ENCODE data around the gene MS4A3. TPM values are rescaled to one million over a fixed set of nuclear protein-coding genes. Genes with fewer than 3 reads are reported as not detected.
"Not testable (repeated sequence)": the region's sequence is repeated elsewhere in the genome, so short reads cannot be mapped to it uniquely, and the experiment has no call there.

The MS4A3 gene, protein sequence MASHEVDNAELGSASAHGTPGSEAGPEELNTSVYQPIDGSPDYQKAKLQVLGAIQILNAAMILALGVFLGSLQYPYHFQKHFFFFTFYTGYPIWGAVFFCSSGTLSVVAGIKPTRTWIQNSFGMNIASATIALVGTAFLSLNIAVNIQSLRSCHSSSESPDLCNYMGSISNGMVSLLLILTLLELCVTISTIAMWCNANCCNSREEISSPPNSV
- total RNA-seq = not detected
- long read RNA-seq = 0 reads

DNA sequence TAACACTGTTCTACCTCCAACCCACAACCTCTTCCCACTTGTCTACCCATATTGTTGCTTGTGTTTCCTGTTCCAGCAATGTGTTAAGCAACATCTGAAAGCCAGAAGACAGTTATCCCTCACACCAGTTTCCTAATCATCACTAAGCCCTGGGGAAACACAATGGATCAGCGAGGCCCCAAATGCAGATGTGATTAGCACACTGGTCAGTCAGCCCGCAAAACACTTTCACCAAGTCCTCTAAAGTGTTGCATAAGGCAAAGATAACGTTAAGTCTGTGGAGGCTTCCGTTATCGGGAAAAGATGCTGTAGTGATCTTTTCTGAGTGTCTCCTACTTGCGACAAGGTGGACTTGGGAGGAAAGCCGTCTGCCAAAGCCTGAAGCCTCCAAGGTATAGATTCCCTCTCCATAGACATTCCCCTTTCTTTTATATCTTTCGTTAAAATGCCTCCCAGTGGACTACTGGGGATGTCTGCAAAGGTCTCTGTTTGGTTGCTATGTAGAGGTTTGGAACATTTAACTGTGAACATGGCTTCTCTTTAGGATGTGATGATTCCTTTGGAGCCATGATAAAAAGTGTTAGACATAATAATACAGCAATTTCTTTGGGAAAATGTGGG, at the start of gene MS4A3:
TSS of gene MS4A3 (plus strand) at position 317 of the 621 bp plus-strand sequence. CDS start 4,496 bp downstream, outside the sequence.
- ATAC-seq = no peak
- DNase-seq = no peak
- intact Hi-C loops (cut with micrococcal nuclease) = no loop called here

DNA sequence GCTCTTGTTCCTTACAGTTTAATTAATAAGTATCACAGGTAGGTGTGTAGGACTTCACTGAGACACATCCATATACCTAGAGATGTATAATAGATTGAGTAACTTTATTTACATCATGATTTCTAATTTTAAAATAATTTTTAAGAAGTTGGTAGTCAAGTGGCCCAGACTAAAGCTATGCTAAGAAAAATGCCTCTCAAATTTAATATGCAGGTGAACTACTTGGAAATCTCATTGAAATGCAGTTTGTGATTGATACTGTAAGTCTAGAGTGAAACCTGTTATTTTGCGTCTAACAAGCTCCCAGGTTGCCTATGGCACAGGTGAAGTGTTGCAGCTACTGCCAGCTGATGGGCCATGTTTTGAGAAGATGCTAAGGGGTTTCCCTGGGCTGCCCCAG, 39.6 kb upstream of the MS4A3 start, which contains the start of gene OOSP4B:
TSS of gene OOSP4B (plus strand) at position 301 of the 400 bp plus-strand sequence.
- DNase-seq (no peak), ATAC-seq (no peak)
- intact Hi-C loops (cut with micrococcal nuclease) = no loop called here

DNA sequence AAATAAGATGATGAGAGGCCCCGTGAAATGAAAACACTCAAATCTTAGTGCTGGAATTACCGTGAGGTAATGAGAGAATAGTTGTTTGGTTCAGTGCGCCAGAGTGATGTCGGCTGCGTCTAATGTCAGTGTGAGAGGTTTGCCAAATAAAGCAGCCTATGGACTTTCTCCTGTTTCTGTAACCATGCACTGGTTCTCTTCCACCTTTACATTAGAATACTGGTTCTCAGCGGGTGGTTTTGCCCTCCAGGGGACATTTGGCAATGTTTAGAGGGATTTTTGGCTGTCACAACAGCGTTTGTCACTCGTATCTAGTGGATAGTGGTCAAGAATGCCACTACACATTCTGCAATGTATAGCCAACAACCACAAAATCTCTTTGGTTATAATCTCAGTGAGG, 38.4 kb upstream of the MS4A3 start:
- DNase-seq (no peak), ATAC-seq (no peak)
- intact Hi-C loops (cut with micrococcal nuclease) = no loop called here

DNA sequence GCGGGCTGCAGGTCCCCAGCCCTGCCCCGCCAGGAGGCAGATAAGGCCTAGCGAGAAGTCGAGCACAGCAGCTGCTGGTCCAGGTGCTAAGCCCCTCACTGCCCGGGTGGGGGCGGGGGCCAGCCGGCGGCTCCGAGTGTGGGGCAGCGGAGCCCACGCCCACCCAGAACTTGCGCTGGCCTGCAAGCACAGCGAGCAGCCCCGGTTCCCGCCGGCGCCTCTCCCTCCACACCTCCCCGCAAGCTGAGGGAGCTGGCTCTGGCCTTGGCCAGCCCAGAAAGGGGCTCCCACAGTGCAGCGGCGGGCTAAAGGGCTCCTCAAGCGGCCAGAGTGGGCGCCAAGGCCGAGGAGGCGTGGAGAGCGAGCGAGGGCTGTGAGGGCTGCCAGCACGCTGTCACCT, 36.1 kb upstream of the MS4A3 start:
- intact Hi-C loops (cut with micrococcal nuclease); ATAC-seq; DNase-seq: not testable (repeated sequence)

DNA sequence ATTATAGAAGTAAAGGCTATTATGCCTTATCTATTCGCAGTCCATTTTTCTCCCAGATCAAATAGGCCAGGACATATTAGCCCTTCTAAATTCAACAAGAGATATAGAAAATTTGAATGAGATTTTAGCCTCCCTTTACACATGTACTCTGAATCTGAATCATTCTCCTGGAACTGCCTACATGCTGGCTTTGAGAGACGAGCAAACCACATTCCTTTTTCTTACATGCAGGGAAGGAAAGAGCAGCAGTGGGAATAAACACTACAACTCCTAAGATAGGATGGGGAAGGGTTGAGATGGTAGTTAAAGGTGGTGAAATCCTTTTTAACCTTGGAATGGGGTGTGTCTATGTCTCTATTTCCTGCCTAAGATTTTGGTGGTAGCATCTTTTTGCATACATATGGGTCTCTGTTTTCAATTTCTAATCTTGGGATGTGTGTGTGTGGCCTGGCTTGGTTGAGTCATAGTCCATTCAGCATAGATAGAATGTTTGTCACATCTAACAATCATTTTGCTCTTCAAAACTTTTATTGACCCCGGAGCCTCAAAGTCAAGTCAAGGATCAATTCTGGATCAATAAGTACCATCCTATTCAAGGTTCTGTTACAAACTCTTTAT, 27.3 kb upstream of the MS4A3 start:
- no peak for ATAC-seq
- DNase-seq = no peak
- intact Hi-C loops (cut with micrococcal nuclease) = no loop called here

DNA sequence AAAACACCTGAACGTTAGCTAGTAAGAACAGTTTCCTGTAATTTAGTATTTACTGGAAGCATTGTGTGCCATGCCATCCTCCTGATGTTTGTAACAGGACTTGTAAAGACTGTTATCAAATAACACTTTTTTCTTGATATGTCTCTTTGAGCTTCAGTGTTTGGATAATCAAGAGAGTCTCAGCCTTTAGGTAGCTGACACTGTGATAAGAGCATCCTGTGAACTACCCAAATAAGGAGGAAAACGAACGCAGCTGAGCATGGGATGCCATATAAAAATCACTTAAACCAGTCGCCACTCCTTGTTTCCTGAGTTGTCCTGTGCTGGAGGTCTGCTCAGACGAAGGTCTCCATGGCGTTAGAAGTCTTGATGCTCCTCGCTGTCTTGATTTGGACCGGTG, 16.4 kb upstream of the MS4A3 start, which contains the start of gene OOSP2:
TSS of gene OOSP2 (plus strand) at position 301 of the 400 bp plus-strand sequence. CDS start at position 352, 51 bp downstream.
- DNase-seq (no peak), ATAC-seq (no peak)
- intact Hi-C loops (cut with micrococcal nuclease) = no loop called here

DNA sequence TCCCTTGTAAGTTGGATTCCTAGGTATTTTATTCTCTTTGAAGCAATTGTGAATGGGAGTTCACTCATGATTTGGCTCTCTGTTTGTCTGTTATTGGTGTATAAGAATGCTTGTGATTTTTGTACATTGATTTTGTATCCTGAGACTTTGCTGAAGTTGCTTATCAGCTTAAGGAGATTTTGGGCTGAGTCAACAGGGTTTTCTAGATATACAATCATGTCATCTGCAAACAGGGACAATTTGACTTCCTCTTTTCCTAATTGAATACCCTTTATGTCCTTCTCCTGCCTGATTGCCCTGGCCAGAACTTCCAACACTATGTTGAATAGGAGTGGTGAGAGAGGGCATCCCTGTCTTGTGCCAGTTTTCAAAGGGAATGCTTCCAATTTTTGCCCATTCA, 6.0 kb upstream of the MS4A3 start:
- DNase-seq; intact Hi-C loops (cut with micrococcal nuclease); ATAC-seq: not testable (repeated sequence)

DNA sequence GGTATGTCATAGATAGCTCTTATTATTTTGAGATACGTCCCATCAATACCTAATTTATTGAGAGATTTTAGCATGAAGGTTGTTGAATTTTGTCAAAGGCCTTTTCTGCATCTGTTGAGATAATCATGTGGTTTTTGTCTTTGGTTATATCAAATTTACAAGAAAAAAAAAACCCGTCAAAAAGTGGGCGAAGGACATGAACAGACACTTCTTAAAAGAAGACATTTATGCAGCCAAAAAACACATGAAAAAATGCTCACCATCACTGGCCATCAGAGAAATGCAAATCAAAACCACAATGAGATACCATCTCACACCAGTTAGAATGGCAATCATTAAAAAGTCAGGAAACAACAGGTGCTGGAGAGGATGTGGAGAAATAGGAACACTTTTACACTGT, 5.6 kb upstream of the MS4A3 start:
- intact Hi-C loops (cut with micrococcal nuclease); DNase-seq; ATAC-seq: not testable (repeated sequence)

DNA sequence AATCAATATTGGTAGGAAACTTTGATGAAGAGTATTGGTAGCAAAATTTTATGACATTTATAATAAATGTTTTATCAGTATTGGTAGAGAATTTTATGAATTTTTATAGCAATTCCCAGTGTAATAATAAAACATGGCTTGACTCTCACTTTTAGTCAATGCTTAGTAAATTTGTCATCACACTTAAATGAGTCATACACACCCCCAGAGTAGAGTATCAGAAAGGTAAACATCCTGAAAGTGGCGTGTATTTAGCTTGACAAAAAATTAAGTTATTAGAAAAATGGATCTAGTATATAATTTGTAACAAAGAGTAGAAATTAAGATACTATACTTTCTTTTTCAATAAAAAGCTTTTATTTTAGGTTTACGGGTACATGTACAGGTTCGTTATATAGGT, 2.6 kb downstream of the MS4A3 start:
- no peak for ATAC-seq
- intact Hi-C loops (cut with micrococcal nuclease) = no loop called here

DNA sequence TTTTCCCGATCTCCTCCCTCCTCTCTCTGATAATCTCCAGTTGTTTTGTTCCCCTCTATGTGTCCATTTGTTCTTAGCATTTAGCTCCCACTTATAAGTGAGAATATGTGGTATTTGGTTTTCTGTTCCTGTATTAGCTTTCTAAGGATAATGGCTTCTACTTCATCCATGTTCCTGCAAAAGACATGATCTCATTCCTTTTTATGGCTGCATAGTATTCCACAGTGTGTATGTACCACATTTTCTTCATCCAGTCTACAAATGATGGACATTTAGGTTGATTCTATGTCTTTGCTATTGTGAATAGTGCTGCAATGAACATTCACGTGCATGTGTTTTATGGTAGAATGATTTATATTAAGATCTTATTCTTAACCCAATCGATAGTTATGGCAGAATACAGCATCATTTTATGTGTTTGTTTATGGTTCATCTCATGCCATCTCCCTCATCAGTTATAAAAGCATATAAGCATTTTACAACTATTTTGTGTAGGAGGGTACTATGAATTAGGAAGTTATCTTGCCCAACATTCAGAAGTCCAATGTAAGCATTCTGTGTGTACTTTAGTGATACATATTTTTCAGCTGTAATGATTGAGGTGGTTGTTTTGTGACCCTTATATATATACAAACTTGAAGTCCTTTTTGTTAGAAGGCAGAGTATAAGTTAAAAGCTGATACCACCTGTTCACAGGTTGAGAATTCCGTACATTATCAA, 3.2 kb downstream of the MS4A3 start:
- intact Hi-C loops (cut with micrococcal nuclease) = no loop called here
- no peak for ATAC-seq
- no peak for DNase-seq

More for the DNA sequence above, 2.6 kb downstream of the MS4A3 start:
- no peak for DNase-seq

DNA sequence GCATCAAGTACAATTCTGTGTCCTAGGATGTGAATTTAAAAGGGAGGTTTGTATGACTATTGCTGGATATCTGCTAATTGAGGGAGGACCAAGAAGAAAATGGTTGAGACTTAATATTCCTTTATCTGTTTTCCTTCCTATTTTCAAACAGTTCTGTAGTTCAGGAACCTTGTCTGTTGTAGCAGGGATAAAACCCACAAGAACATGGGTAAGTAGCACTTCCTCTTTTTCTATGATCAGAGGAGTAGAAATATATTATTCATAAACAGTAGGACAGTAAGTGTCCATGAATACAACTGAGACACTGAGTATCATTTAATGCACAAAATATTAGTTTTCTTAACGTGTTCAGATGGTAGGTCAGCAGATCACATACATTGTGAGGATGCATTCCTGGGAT, 7.6 kb downstream of the MS4A3 start:
- intact Hi-C loops (cut with micrococcal nuclease) = no loop called here
- ATAC-seq (no peak), DNase-seq (no peak)

DNA sequence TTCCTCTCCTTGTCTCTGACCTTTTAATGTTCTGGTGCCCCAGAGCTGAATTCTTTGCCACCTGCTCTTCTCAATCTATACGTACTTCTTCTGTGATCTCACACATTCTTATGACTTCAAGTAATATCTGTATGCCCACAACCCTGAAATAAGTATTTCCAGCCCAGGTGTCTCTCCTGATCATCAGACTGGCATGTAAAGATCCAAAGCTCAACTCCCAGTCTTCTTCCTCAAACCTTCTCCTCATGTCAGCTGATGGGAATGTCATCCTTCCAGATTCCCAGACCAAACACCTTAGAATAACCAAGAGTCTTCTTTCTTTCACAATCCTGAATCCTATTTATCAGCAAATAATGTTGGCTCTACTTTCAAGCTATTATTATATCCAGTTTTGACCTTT, 9.3 kb downstream of the MS4A3 start:
- intact Hi-C loops (cut with micrococcal nuclease) = no loop called here
- DNase-seq (no peak), ATAC-seq (no peak)

DNA sequence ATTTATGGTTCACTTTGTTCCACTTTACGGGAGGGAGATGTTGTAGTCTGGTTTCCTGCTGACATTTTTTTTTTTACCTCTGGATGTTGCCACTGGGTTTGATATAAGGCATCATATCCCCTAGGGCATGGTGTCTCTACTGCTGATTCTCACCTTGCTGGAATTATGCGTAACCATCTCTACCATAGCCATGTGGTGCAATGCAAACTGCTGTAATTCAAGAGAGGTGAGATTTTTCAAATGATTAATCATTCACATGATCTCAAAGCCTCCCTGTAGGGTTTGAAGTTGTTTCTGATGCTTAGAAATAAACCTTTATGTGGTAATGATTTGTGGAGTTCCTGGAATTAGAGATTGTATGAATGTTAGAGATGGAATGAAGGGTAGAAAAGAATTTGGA, 13.0 kb downstream of the MS4A3 start:
- DNase-seq (no peak), ATAC-seq (no peak)
- intact Hi-C loops (cut with micrococcal nuclease) = no loop called here

DNA sequence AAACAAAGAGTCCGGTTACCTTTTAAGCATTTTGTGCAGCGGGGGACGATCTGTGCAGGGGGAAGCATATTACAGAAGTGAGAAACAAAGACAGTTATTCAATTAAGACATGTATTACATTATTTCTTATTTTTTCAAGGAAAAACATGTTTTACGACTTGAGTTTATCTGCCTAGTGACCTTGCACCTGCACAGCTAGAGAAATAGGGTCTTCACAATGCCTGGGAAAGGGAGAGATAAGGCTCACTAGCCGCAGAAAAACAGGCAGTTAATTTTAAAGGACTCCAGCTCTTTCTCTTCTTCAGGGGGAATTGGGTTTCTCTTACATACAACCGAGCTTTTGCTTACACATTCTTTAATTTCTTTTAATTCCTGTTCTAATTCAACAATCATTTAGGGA, 15.2 kb downstream of the MS4A3 start:
- ATAC-seq; DNase-seq; intact Hi-C loops (cut with micrococcal nuclease): not testable (repeated sequence)

DNA sequence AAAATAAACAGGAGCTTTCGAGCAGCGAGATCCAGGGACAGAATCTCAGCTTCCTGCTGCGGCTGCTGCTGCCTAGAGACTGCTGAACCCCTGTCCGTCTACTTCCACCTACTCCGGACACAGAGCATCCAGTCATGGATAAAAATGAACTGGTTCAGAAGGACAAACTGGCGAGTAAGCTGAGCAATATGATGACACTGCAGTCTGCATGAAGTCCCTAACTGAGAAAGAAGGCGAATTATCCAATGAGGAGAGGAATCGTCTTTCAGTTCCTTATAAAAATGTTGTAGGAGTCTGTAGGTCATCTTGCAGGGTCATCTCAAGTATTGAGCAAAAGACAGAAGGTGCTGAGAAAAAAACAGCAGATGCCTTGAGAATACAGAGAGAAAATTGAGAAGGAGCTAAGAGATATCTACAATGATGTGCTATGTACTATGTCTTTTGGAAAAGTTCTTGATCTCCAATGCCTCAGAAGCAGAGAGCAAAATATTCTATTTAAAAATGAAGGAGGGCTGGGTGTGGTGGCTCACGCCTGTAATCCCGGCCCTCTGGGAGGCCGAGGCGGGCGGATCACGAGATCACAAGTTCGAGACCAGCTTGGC, 20.9 kb downstream of the MS4A3 start:
- DNase-seq (no peak), ATAC-seq (no peak)
- intact Hi-C loops (cut with micrococcal nuclease) = no loop called here

DNA sequence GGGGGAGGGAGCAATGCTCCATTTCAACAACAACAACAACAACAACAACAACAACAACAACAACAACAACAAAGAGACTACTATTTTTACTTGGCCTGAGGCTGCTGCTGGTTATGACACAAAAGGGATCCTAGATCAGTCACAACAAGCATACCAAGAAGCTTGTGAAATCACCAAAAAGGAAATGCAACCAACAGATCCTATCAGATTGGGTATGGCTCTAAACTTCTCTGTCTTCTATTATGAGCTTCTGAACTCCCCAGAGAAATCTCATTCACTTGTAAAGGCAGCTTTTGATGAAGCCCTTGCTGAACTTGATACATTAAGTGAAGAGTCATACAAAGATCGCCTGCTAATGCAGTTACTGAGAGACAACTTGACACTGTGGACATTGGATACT, 21.5 kb downstream of the MS4A3 start:
- intact Hi-C loops (cut with micrococcal nuclease) = no loop called here
- no peak for ATAC-seq
- DNase-seq = no peak

DNA sequence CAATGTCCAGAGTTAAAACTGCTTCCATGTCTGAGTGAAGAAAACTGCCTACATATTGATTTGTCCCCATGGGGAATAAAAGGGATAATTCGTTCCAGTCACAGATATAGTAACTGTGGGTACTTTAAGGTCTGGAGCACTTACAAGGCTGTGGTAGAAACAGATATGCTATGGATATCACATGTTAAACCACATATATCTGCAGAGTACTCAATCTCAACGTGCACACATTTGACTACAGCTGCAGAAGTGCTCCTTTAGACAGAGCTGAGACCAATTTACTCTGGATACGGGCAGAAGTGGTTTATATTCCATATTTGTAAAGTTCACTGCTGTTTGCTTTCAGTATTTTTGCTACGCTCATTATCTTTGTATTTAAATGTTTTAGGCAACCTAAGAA, 22.3 kb downstream of the MS4A3 start:
- intact Hi-C loops (cut with micrococcal nuclease) = no loop called here
- no peak for ATAC-seq
- DNase-seq = no peak

DNA sequence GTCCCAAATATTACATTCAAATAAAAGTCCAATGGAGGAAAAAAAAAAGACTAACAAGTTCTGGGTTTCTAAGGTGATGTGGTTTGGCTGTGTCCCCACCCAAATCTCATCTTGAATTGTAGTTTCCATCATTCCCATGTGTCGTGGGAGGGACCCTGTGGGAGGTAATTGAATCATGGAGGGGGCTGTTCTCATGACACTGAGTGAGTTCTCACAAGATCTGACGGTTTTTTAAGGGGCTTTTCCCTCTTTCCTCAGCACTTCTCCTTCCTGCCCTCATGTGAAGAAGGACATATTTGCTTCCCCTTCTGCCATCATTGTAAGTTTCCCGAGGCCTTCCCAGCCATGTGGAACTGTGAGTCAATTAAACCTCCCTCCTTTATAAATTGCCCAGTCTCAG, 24.1 kb downstream of the MS4A3 start:
- no peak for ATAC-seq
- intact Hi-C loops (cut with micrococcal nuclease) = no loop called here
- DNase-seq = no peak

DNA sequence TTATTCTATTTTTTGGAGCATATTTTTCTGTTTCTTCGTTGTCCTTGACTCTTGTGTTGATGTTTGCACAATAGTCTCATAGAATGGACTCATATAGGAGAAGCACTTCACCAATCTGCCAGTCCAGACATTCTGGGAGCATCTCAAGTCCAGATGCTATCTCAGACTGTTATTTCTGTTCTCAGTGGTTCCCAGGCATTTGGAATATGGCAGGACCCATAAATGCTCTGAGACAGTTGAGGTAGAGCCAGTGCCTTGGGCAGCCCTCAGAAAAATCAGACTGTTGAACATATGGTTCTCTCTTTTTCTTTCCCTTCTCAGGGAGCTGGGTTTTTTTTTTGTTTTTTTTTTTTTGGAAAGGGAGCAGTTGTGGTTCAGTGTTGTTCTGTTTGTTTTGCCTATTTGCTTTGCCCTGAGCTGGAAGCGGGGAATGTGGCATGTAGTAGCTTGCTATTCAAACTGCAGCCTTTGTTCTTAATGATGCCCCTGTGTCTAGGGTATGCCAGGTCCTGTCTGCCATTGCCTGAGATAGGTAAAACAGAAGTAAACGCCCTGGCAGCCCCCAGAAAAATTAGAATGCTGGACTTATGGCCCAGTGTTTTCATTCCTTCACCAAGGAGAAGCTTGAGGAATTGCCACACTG, 28.3 kb downstream of the MS4A3 start:
- ATAC-seq (no peak), DNase-seq (no peak)
- intact Hi-C loops (cut with micrococcal nuclease) = no loop called here

Measured in left ventricle myocardium superior (tissue), 1 donor.